LNCAP (cell line): Measurements from ENCODE around the gene KLF5.

Source experiments
- TF ChIP-seq, protein P1 (sequence below): fragments of 450-650 bp; IDR thresholded peaks from 2 replicates; pipeline ENCODE4 v1.5.1; 2017; ENCODE audit warnings: mild to moderate bottlenecking

KLF5 gene

DNA sequence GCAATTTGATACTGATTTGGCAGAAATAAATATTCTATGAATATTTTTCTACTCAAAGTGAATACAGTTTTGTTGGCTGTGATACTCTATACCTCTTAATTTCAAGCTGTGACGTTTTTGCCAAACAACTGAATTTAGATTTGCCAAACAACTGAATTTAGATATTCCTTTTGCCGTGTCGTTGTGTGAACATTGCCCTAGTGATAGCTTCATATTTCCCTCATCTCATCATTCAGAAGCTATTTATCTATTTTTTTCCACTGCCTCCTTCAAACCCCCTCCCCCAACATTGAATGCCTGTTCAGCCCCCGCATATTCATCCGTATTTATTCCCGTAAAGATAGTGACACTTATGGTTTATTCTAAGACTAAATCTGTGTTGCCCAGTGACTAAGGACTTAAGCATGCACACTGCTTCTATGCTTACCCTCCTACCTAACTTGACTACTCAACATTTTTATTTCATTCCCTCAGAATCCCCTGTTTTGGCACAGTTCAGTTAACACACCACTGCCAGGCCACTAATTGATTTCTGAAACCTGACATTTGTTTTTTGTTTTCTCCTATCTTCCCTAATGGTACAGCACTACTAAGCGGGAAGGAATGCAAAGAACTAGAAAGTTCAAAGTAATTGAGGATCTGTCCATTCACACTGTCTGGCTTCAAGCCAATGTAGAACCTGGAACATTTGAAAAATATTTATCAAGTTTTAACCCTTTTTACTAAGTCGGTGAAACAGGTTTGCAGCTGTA lies 2.8 kb upstream of the KLF5 start:
- TF ChIP-seq, protein P1, sequence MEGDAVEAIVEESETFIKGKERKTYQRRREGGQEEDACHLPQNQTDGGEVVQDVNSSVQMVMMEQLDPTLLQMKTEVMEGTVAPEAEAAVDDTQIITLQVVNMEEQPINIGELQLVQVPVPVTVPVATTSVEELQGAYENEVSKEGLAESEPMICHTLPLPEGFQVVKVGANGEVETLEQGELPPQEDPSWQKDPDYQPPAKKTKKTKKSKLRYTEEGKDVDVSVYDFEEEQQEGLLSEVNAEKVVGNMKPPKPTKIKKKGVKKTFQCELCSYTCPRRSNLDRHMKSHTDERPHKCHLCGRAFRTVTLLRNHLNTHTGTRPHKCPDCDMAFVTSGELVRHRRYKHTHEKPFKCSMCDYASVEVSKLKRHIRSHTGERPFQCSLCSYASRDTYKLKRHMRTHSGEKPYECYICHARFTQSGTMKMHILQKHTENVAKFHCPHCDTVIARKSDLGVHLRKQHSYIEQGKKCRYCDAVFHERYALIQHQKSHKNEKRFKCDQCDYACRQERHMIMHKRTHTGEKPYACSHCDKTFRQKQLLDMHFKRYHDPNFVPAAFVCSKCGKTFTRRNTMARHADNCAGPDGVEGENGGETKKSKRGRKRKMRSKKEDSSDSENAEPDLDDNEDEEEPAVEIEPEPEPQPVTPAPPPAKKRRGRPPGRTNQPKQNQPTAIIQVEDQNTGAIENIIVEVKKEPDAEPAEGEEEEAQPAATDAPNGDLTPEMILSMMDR: no peak

DNA sequence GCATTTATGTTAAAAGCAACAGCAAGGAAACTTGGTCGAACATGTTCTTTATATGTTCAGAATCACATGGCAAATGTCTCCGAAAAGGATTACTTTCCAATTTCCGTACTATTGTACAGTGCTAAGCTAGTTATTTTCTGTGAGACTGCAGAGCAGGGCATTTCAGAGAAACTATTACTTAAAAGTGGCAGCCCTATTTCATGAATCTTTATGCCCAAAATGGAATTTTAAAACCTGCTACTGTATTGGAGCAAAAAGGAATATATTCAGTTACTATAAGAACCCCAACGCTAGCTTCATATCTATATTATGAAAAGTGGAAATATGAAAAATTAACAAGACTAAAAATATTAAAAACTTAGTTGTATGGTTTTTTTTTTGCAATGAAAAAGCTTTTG lies 2.2 kb upstream of the KLF5 start:
- TF ChIP-seq, protein P1: no peak

DNA sequence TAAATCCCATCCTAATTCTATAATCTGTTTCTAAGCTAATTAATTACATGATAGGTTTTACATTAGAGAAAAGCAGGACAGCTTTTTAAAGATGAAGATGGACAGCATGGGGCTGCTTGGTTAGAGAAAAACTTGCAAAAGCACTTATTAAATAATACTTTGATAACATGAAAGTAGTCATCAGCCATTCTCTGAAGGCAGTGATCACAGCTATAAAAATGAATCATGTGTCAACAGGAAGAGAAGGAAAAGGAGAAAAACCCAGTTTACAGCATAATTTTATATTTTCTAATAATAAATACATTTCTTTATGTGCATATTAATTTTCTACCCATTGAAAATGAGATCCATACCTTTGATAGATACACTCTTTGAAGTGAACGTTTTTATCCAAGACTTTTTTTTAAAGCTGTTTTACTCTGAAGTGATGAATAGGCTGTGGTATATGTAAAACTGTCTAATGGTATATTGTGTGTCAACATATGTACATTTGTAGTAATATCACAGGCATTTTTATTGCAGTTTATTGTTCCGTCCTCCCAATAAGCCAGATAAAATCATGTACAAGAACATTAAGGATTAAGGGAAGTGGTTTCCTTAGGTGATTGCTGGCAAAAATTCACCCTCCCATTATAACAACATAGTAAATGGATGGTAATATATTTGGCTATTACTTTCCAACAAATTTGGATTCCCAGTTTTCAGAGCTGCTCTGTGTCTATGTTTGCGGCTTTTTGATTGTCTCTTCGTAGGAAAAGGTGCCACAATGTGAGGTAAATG lies 1.3 kb upstream of the KLF5 start:
- TF ChIP-seq, protein P1: no peak

DNA sequence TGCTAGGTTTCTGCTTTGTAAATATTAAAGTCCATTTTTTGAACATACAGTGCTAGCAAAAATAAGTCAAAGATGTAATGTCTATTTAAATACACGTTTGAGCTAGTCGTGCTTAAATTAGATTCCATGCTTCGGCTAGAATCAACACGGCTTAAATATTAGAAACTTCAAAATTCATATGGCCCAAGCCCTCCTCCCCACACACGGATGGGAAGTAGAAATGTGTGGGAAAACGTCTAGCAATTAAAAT lies 816 bp upstream of the KLF5 start:
- TF ChIP-seq, protein P1: no peak

DNA sequence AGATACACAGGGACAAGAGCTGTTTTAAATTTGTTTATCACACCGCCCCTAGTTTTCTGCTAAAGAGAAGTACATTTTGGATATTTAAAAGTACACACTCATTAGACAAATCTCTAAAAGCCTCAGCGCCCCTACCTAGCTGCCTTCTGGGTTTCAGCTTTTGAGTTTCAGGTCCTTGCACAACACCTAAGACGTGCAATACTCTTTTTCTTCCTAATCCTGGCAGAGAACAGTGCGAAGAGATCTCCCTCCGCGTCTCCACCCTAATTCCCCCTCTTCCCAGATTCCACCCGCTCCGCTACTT lies 421 bp upstream of the KLF5 start:
- TF ChIP-seq, protein P1: no peak

DNA sequence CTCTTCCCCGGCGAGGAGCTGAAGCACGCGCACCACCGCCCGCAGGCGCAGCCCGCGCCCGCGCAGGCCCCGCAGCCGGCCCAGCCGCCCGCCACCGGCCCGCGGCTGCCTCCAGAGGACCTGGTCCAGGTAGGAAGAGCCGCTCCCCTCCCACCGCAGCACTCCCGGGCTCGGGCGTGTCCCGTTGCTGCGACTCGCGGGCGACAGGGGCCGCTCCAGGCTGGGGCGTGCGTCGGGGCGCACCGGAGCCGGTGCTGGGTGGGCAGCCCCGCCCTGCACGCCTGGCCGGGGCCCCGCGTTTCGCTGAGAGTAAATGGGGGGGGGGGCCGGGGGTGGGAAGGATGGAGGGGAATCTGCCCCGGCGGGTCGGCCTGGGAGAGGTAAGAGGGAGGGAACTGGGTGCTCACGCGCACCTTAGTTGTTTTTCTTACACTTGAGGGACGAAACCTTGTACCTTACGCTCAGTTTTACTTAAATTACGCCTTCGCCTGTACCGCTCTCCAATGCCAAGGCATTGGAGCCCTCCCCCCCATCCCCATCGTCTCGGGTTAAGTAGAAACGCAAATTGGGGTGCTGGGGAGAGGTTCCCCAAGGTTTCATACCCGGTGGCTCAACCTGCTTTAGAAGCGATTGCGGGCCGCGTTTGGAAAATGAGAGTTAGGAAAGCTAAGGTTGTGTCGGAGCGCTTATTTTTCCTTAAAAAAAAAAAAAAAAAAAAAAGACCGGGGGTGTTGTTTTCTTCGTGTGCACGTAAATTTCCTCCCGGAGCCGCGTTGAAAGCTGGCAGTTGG lies 850 bp downstream of the KLF5 start:
- TF ChIP-seq, protein P1: 0 out of 2 replicates have a peak, but pooled peaks have one; percentile 14

DNA sequence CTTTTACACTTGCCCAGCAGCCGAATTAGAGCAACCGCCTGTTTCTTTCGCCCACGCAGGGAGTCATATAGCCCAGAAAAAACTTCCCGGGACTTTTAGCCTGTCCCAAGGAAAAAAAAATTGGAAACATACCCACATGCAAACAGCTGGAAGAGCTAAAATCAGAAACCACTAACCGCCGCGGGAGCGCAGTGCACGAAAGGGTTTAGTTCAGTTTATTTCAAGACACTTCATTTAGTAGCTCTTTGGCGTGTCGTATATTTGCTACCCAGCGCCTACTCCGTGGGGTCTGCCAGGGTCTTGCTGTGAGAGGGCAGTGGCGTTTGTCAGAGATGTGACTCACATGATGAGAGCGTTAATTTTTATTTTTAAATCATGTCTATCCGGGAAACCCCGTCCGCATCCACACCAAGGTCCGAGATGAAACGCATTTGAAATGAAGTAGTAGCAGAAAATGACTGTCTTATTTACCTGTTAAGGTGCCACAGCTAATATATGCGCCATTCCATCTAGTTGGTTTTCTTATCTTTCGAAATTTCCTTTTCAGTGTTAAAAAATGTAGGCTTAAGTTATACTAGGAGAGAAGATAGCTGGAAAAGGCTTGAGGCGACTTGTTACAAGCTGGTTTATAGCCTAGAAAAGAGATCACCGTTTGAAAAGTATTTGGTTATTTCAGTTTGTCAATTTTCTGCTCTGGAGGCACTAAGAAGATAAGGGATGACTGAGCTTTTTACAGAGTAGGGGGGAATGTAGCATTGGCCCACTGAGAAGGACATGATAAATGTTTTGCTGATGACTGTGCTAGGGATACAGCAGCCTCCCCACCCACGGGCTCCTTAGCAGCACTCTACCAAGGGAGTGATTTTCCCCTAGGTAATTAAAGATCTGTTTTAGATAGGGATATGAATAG lies 1.7 kb downstream of the KLF5 start:
- TF ChIP-seq, protein P1: no peak
